Epithelial cell of proximal tubule (primary cell): ENCODE data around the gene CNBP. TPM values are rescaled to one million over a fixed set of nuclear protein-coding genes. Genes with fewer than 3 reads are reported as not detected.
A peak's percentile ranks its signal among the peaks of the same experiment; 100 is the strongest.

Experiments used
- DNase-seq: peaks from one replicate; pipeline ENCODE4 v3.0.0-alpha.2; 2011; ENCODE audit warnings: low read depth
- H3K4me3 ChIP-seq: 2 replicates; pipeline ENCODE4 v1.5.1; 2011; ENCODE audit warnings: low read depth, mild to moderate bottlenecking, low read length
- total RNA-seq: library from RNA; depleted of rRNA; stranded (reverse); fragments of >200 nt; gene quantifications from 2 replicates; pipeline ENCODE4 v1.2.3, GENCODE V29; 2015
- TF ChIP-seq, protein P1 (sequence below): conservative IDR thresholded peaks from 2 replicates; pipeline ENCODE4 v1.5.1; 2012; ENCODE audit warnings: low read depth, mild to moderate bottlenecking, low read length

The CNBP gene
- total RNA-seq, 1 donor from 2014 or later = 292 TPM

DNA sequence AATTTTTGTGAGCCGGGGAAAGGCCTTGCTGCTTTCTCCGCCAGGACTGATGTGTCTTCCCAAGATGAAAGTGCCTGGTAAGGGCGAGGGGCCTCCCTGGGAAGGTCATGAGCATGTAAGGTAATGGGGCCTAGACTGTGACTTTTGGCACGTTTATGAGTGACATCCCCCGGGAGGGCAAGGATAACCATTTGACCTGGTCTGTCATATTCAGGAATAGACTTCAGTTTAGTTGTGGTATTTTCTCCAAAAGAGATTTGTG, 631 bp upstream of the CNBP start:
- DNase-seq = no peak
- H3K4me3 ChIP-seq = peak overlapping the region; percentile 87
- TF ChIP-seq, protein P1, sequence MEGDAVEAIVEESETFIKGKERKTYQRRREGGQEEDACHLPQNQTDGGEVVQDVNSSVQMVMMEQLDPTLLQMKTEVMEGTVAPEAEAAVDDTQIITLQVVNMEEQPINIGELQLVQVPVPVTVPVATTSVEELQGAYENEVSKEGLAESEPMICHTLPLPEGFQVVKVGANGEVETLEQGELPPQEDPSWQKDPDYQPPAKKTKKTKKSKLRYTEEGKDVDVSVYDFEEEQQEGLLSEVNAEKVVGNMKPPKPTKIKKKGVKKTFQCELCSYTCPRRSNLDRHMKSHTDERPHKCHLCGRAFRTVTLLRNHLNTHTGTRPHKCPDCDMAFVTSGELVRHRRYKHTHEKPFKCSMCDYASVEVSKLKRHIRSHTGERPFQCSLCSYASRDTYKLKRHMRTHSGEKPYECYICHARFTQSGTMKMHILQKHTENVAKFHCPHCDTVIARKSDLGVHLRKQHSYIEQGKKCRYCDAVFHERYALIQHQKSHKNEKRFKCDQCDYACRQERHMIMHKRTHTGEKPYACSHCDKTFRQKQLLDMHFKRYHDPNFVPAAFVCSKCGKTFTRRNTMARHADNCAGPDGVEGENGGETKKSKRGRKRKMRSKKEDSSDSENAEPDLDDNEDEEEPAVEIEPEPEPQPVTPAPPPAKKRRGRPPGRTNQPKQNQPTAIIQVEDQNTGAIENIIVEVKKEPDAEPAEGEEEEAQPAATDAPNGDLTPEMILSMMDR = no peak

DNA sequence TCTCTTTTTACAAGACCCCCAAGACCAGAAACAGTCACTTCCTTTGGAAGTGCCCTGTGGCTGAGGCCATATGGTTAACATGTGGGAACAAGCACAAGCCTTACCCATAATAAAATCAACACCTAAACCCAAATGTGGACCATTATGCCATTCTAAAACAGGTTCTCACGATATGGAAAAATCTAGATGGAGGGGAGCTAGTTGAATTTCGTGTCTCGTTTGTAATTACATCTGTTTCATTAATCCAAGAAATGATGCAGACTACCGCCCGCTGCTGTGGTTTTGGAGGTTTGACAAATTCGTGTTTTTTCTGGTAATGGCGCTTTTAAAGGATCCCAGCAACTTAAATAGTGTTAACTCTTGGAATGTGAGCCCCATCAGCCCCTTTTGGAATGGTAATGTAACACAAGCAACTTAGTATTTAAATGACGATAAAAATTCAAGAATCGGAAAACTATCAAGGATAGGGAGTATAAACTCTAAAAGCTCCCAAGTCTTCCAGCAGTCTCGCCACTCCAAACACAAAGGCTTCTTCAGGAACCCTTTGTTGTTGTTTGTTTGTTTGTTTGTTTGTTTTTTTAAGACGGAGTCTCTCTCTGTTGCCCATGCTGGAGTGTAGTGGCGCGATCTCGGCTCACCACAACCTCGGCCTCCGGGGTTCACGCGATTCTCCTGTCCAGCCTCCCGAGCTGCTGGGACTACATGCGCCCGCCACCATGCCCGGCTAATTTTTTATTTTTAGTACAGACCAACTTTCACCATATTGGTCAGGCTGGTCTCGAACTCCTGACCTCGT, 1.1 kb downstream of the CNBP start:
- DNase-seq = no peak
- TF ChIP-seq, protein P1 = no peak
- peak overlapping the region; percentile 87 for H3K4me3 ChIP-seq

DNA sequence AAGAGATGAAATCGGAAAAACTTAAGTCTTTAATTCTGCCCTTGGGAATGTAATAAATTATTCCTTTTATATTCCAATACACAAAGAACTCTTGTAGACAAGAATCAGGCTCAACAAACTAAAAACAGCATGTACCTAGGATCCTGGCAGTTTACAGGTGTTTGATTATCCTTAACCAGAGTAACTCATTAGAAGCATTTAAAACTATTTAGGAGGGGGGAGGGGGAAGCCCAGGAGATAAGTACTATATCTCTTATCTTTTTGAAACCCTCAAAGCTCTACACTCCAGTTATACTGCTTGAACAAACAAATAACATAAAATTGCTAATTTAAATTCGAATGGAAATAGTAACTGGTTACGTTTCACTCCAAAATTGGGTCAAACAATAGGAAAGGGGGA, 1.9 kb downstream of the CNBP start:
- TF ChIP-seq, protein P1 = no peak
- H3K4me3 ChIP-seq = peak overlapping the region; percentile 87
- DNase-seq = no peak

DNA sequence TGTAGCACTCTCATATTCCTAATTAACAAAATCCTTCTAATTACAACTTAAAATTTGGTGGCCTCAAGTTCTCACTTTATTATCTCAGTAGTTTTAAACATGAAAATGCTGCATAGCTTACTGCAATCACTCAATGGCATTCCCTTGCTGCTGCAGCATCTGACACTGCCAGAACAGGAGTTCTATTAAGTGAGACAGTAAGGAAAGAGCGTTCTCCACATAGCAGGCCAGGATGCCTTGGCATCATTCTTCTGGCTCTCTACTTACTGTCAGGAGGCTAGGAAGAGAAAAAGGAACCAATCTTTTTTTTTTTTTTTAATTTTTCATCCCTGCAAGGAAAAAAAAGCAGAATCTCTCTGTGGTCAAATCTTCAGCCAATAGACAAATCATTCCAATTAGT, 3.2 kb downstream of the CNBP start:
- DNase-seq = no peak
- TF ChIP-seq, protein P1 = no peak
- peak overlapping the region; percentile 0 for H3K4me3 ChIP-seq

DNA sequence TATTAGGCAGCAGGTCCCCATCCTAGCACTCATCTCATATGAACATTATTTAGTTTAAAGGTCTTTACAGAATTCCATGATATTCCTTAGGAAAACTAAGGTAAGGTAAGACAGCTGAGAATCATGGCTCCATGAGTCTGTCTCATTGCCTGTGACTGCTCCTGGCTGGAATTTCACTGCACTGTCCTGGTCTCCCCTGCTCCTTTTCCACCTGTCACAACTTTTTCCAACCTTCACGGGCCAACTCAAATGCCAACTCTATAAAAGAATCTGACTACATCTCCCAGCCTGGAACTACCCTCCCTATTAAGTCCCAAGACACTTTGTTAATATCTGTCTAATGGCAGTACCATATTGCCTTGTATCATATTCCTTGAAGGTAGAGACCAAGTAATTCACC, 7.6 kb downstream of the CNBP start:
- no peak for DNase-seq
- no peak overlapping the region for H3K4me3 ChIP-seq
- TF ChIP-seq, protein P1 = no peak

DNA sequence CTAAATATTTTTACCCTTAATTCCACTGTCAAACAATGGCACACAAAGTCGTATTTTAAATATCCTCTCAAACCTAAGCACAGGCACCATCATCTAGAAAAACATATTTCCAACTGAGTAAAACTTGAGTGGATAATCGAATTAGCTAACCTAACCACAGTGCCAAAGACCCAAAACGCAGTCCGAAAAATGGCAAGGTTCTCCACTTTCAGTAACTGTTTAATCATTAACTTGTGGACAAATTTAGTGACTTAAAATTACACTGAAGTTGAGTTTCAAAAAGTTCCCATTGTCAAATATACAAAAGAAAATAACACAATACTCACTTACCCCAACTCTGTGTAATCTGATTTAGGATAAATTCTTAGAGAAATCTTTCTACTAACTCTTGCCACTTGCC, 10.0 kb downstream of the CNBP start:
- H3K4me3 ChIP-seq = no peak overlapping the region
- DNase-seq = no peak
- TF ChIP-seq, protein P1 = no peak

DNA sequence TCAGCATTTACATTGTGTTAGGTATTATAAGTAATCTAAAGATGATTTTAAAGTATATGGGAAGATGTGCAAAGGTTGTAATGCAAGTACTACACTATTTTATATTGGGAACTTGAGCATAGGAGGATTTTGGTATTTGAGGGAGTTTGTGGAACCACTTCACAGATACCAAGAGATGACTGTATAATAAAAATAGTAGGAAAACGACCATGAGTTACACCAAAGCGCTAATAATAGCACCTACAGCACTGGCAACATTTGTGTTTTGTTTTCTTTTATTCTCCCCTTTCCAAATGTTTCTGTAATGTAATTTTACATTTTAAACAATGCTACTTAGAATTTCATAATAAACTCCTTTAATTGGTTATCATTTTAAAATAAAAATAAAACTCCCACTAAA, 10.5 kb downstream of the CNBP start:
- DNase-seq = no peak
- TF ChIP-seq, protein P1 = no peak
- no peak overlapping the region for H3K4me3 ChIP-seq
